GM12892 (cell line): ENCODE results near the gene STUB1.
A peak's percentile ranks its signal among the peaks of the same experiment; 100 is the strongest.

Experiments used
- DNase-seq: peaks from one replicate; pipeline ENCODE4 v3.0.0; 2011; ENCODE audit not compliant: insufficient read length
- FAIRE-seq: peaks from 2 replicates; lab custom pipeline; 2011; peaks lifted over from hg19 to GRCh38; lab: Jason Lieb, UNC
- POLR2A ChIP-seq: IDR thresholded peaks from 2 replicates; pipeline ENCODE4 v1.6.1; 2011; ENCODE audit warnings: low read depth, low read length, control low read depth
- POLR2AphosphoS5 ChIP-seq: IDR thresholded peaks from 2 replicates; pipeline ENCODE4 v1.6.1; 2011; ENCODE audit warnings: low read depth, low read length, control low read depth
- TAF1 ChIP-seq: IDR thresholded peaks from 2 replicates; pipeline ENCODE4 v1.6.1; 2011; ENCODE audit warnings: low read depth, mild to moderate bottlenecking, control low read depth, low read length, borderline replicate concordance

The STUB1 gene

DNA sequence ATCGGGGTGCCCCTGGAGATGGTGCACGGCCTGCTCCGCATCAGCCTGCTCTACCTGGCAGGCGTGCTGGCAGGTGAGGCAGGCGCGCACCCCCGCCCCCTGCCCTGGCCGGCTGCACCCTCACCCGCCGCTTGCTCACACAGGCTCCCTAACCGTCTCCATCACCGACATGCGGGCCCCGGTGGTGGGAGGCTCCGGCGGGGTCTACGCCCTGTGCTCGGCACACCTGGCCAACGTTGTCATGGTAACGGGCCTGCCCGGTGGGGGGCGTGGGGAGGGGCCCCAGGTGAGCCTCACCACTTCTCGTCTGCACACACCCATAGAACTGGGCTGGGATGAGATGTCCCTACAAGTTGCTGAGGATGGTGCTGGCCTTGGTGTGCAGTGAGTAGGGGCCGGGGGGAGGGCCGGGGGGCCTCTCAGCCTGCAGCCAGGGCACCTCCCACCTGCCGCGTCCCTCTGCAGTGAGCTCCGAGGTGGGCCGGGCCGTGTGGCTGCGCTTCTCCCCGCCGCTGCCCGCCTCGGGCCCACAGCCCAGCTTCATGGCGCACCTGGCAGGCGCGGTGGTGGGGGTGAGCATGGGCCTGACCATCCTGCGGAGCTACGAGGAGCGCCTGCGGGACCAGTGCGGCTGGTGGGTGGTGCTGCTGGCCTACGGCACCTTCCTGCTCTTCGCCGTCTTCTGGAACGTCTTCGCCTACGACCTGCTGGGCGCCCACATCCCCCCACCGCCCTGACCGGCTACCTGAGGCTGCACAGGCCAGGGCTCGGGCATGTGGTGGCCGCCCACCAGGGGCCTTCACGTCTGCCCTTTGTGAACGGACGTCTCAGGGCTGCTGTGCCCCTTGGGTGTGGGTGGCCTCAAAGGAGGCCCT lies 2.7 kb upstream of the STUB1 start:
- no peak for TF ChIP-seq TAF1
- no peak for TF ChIP-seq POLR2A
- no peak for TF ChIP-seq POLR2AphosphoS5

DNA sequence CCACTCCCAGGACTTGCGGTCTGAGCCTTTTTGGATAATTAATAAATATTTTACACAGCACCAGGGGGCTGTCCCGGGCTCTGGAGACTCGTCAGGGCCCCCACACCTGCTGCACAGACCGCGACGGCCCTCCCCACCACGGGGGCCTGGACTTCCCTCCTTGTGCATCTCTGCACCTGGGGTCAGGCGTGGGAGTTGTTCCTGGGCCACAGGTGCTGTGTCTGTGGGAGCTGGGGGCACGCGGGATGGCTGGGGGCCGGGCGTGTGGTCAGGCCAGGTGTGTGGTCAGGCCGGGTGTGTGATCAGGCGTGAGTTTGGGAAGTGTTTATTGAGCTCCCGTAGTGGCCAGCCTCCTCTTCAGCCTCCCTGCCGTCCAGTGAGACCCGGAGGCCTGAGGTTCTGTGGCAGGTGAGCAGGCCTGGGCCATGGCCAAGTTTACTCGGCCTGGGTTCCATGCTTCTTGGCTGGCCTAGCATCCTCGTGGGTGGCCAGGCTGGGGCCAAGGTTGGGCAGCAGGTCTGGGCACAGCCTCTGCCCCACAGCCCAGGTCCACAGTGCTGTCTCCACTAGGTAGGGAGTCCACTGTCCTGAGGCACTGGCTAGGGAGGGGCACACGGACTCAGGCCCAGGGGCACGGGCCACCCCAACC lies 1.9 kb upstream of the STUB1 start:
- no peak for DNase-seq
- no peak for FAIRE-seq
- no peak for TF ChIP-seq POLR2A
- no peak for TF ChIP-seq TAF1
- TF ChIP-seq POLR2AphosphoS5: no peak

More for the DNA sequence above, 2.7 kb upstream of the STUB1 start:
- DNase-seq (no peak), FAIRE-seq (no peak)

DNA sequence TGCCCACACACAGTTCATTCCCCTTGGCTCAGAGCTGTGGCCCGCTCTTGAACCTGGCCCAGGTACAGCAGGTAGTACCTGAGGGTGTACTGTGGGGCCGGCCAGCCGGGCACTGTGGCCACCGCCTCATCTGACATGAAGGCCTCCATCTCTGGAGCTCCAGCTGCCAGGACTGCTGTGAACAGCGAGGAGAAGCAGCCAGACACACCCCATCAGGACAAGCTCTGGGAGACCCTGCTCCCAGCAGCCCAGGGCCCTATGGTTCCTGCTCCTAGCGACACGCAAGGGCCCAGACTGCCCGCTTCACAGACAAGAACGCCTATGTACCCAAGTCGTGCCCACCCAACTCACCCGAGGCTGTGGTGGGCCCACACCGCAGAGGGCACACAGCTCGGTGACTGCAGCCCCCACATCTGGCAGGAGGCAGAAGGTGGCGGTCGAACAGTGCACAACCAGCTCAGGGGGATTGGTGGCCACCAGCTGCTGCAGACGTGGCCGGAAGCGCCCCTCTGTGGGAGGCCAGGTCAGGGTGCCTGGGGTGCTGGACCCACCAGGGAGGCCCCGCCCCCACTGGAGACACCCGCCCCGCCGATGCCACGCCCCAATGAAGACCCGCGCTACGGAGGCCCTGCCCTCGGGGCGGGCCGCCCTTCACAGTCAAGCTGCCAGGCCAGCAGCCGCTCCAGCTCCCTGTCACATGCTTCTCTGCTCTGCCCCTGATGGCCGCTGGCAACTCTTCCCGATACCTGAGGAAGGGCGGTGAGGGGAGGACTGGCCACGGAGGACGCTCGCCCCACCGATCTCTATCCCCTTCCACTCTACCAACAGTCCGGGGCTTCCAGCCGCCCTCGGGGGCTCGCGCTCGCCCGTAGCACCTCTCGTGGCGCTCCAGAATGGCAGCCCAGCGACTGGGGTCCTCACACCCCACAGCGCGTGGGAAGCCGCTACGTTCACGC lies 1.1 kb upstream of the STUB1 start:
- no peak for DNase-seq
- FAIRE-seq: peak; percentile 48
- TF ChIP-seq POLR2AphosphoS5: no peak
- no peak for TF ChIP-seq TAF1
- no peak for TF ChIP-seq POLR2A

DNA sequence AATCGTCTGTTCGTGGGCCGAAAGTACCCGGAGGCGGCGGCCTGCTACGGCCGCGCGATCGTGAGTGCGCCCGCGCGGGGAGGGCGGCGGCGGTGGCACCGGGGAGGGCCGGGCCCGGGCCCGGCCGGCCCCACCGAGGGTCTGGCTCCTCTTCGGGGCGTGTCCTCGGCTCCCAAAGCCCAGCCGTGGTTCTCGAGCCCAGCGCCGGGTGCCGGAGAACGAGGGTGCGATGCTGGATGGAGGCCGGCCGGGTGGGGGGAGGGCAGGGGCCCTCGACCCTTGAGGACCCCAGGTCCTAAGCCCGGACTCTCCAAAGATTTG lies 375 bp downstream of the STUB1 start:
- TF ChIP-seq TAF1 (no peak), POLR2AphosphoS5 (no peak), POLR2A (no peak)
- no peak for DNase-seq
- FAIRE-seq: no peak

DNA sequence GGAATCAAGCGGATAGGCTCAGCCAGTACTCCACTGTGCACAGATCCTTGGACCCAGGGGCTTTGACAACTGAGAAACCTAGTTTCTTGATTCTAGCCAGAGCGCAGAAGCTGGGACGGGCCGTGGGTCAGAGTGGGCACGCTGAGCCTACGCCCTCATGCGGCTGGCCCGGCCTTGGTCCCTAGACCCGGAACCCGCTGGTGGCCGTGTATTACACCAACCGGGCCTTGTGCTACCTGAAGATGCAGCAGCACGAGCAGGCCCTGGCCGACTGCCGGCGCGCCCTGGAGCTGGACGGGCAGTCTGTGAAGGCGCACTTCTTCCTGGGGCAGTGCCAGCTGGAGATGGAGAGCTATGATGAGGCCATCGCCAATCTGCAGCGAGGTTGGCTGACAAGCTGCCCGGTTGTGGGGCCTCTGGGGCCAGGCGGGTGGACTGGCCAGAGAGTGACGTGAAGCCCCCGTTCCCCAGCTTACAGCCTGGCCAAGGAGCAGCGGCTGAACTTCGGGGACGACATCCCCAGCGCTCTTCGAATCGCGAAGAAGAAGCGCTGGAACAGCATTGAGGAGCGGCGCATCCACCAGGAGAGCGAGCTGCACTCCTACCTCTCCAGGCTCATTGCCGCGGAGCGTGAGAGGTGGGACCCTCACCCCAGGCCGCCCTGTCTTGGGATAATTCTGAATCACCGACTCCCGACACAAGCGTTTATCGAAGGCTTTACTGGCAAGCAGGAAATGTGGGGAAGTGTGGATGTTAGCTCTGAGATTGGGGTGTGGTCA lies 946 bp downstream of the STUB1 start:
- DNase-seq (no peak), FAIRE-seq (peak; percentile 75)
- TF ChIP-seq POLR2AphosphoS5 (no peak; the same call in 1 of the 2 replicates), POLR2A (no peak), TAF1 (no peak)

- no peak for DNase-seq
- TF ChIP-seq TAF1: no peak
- peak; percentile 60; the same call in 1 of the 2 replicates for TF ChIP-seq POLR2AphosphoS5
- FAIRE-seq: no peak
Measured at GRCh38 chr16:681746-682427, 1.7 kb downstream of the STUB1 start.

- DNase-seq: no peak
- FAIRE-seq: no peak
- no peak for TF ChIP-seq TAF1
- TF ChIP-seq POLR2AphosphoS5: no peak
- no peak for TF ChIP-seq POLR2A
Measured at GRCh38 chr16:682493-683395, 2.5 kb downstream of the STUB1 start.

GRCh38 chr16:683396-684070 lies 3.3 kb downstream of the STUB1 start:
- no peak for FAIRE-seq
- DNase-seq: no peak
- TF ChIP-seq POLR2A (no peak), POLR2AphosphoS5 (no peak), TAF1 (no peak)

DNA sequence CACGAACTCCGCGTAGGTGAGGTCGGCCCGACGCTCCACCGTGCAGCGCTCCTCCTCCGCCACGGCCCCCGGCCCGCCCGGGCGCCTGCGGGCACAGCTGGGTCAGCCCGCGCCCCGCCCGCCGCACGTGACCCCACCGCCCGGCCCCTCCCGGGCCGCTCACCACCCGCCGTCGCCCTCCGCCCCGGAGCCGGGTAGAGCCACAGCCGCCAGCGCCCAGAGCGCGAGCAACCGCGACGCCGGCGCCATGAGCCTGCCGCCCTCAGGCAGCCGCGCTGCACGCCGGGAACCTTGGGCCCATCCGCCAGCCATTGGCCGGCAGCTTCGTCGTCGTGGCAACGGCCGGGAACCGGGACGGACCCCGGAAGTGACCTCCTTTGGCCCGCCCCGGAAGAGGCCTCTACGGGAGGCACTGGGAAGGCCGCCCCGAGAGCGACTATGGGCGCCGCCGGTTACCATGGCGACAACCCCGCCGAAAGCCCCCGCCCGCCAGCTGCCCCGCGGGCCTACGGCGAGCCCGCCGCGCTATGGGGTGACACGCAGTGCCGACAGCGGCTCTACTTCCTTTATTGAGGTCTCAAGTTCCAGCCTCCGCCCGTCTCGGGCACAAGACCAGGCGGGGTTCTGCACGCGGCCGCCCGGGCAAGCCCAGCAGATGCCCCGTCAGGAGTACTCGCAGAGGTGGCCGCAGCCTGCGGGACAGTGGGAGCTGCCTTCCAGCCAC lies 4.0 kb downstream of the STUB1 start, which contains the start of gene JMJD8:
JMJD8 (minus strand) TSS at position 264 of the 724 bp plus-strand sequence; CDS start at position 249, 15 bp downstream.
- FAIRE-seq (peak; percentile 97), DNase-seq (peak; percentile 100)
- TF ChIP-seq POLR2A (peak; percentile 97), TAF1 (peak; percentile 85), POLR2AphosphoS5 (peak; percentile 90)
